Loucy (cell line): ENCODE results near the gene CBX4.

Experiments
- H2AFZ ChIP-seq: fragments of 200-600 bp; sonication (generic); 2 replicates; pipeline ENCODE4 v1.6.0; 2016; ENCODE audit warnings: antibody characterized with exemption, mild to moderate bottlenecking, low read length, moderate library complexity
- H3F3A ChIP-seq: fragments of 200-600 bp; 2 replicates; pipeline ENCODE4 v1.6.0; 2016; ENCODE audit warnings: antibody characterized with exemption, low read depth, mild to moderate bottlenecking
- H3K27me3 ChIP-seq: fragments of 200-600 bp; sonication (generic); 2 replicates; pipeline ENCODE4 v1.6.1; 2014; ENCODE audit warnings: low read length, mild to moderate bottlenecking; ENCODE audit not compliant: insufficient read depth, poor library complexity, severe bottlenecking
- H3K36me3 ChIP-seq: fragments of 200-600 bp; sonication (generic); 2 replicates; pipeline ENCODE4 v1.6.1; 2016; ENCODE audit warnings: low read length; ENCODE audit not compliant: insufficient read depth
- H3K4me1 ChIP-seq: fragments of 200-600 bp; sonication (generic); 2 replicates; pipeline ENCODE4 v1.5.1; 2014; ENCODE audit warnings: low read length, mild to moderate bottlenecking; ENCODE audit not compliant: insufficient read depth, poor library complexity, severe bottlenecking
- H3K4me2 ChIP-seq: fragments of 200-600 bp; sonication (generic); 2 replicates; pipeline ENCODE4 v1.6.0; 2014; ENCODE audit warnings: antibody characterized with exemption, low read length, low read depth, mild to moderate bottlenecking; ENCODE audit not compliant: poor library complexity, severe bottlenecking
- H3K4me3 ChIP-seq: fragments of 200-600 bp; sonication (generic); 2 replicates; pipeline ENCODE4 v1.5.1; 2014; ENCODE audit warnings: low read length, mild to moderate bottlenecking, mixed read lengths; ENCODE audit not compliant: poor library complexity, severe bottlenecking
- H3K79me2 ChIP-seq: fragments of 200-600 bp; sonication (generic); 2 replicates; pipeline ENCODE4 v1.6.1; 2014; ENCODE audit warnings: low read length; ENCODE audit not compliant: insufficient read depth
- H3K9ac ChIP-seq: fragments of 200-600 bp; sonication (generic); 2 replicates; pipeline ENCODE4 v1.6.0; 2014; ENCODE audit warnings: mild to moderate bottlenecking, low read depth, low read length, moderate library complexity; ENCODE audit not compliant: poor library complexity, severe bottlenecking
- H3K9me2 ChIP-seq: fragments of 200-600 bp; sonication (generic); replicated peaks from 2 replicates; pipeline ENCODE4 v1.6.1; 2016; ENCODE audit warnings: low read depth, low read length, mixed read lengths
- H3K9me3 ChIP-seq: fragments of 200-600 bp; sonication (generic); 2 replicates; pipeline ENCODE4 v1.6.1; 2014; ENCODE audit warnings: mild to moderate bottlenecking, antibody characterized with exemption, low read length, low read depth; ENCODE audit not compliant: insufficient read depth
- H4K20me1 ChIP-seq: fragments of 200-600 bp; sonication (generic); 2 replicates; pipeline ENCODE4 v1.6.0; 2014; ENCODE audit warnings: antibody characterized with exemption, low read length, mild to moderate bottlenecking; ENCODE audit not compliant: insufficient read depth, poor library complexity, severe bottlenecking
- CTCF ChIP-seq: fragments of 200-600 bp; sonication (generic); conservative IDR thresholded peaks from 2 replicates; pipeline ENCODE4 v1.5.1; 2014; ENCODE audit warnings: mild to moderate bottlenecking, antibody characterized with exemption, low read length
- EZH2phosphoT487 ChIP-seq: fragments of 200-600 bp; IDR thresholded peaks from 2 replicates; pipeline ENCODE4 v1.6.1; 2018; ENCODE audit warnings: antibody characterized with exemption, mild to moderate bottlenecking, moderate library complexity, borderline replicate concordance

The CBX4 gene

GRCh38 chr17:79839356-79840268 is at the start of gene CBX4:
TSS of gene CBX4 (minus strand) at chr17:79839440. CDS start at chr17:79839251, 189 bp downstream.
- Histone ChIP-seq H4K20me1 (peaks cover 40% of the 10 kb centered on the region), H2AFZ (no peak within 1 kb of the TSS), H3K4me1 (peaks cover 41% of the 10 kb centered on the region), H3K36me3 (peaks cover 2% of the 10 kb centered on the region; the same call in 1 of the 2 replicates), H3K4me2 (peak within 1 kb of the TSS; percentile 99), H3K9me3 (no peaks in the 10 kb centered on the region), H3K9ac (peak within 1 kb of the TSS; percentile 92), H3K79me2 (peaks cover 65% of the 10 kb centered on the region), H3K27me3 (no peaks in the 10 kb centered on the region), H3F3A (peaks cover 4% of the 10 kb centered on the region; the same call in 1 of the 2 replicates), H3K4me3 (peak within 1 kb of the TSS; percentile 99), H3K9me2 (no peaks in the 10 kb centered on the region)
- TF ChIP-seq EZH2phosphoT487: no peak
- peak; percentile 67 for TF ChIP-seq CTCF

GRCh38 chr17:79888009-79888540 is 48.8 kb upstream of the CBX4 start:
- Histone ChIP-seq H3K4me2 (no peak overlapping the region), H3K36me3 (no peaks in the 10 kb centered on the region), H3K4me1 (no peaks in the 10 kb centered on the region), H3K9me3 (no peaks in the 10 kb centered on the region), H2AFZ (no peak overlapping the region), H3K9me2 (no peaks in the 10 kb centered on the region), H3K27me3 (no peaks in the 10 kb centered on the region), H3K4me3 (no peak overlapping the region), H3K79me2 (no peaks in the 10 kb centered on the region), H4K20me1 (no peaks in the 10 kb centered on the region), H3K9ac (no peak overlapping the region), H3F3A (no peaks in the 10 kb centered on the region)
- TF ChIP-seq EZH2phosphoT487 (no peak), CTCF (no peak)

GRCh38 chr17:79887451-79887991 is 48.3 kb upstream of the CBX4 start:
- Histone ChIP-seq H3K4me3 (no peak overlapping the region), H3K27me3 (no peaks in the 10 kb centered on the region), H2AFZ (no peak overlapping the region), H3K9me3 (no peaks in the 10 kb centered on the region), H3F3A (no peaks in the 10 kb centered on the region), H3K4me2 (no peak overlapping the region), H3K9me2 (no peaks in the 10 kb centered on the region), H4K20me1 (no peaks in the 10 kb centered on the region), H3K9ac (no peak overlapping the region), H3K79me2 (no peaks in the 10 kb centered on the region), H3K4me1 (no peaks in the 10 kb centered on the region), H3K36me3 (no peaks in the 10 kb centered on the region)
- no peak for TF ChIP-seq CTCF
- TF ChIP-seq EZH2phosphoT487: no peak
